IgD-negative memory B cell (primary cell): Measurements from ENCODE around the gene PCGF1. TPM values are rescaled to one million over a fixed set of nuclear protein-coding genes. Genes with fewer than 3 reads are reported as not detected.

ENCODE experiments used
- H3K27ac Mint-ChIP-seq, 3 donors: one replicate each; pipeline ENCODE4 v1.8.0; 2020 to 2022; ENCODE audit warnings: mild to moderate bottlenecking in 3 of 3, mixed read lengths in 3 of 3, moderate library complexity in 1 of 3
- H3K27me3 Mint-ChIP-seq: one replicate; pipeline ENCODE4 v1.8.0; 2021; ENCODE audit warnings: mixed read lengths
- H3K36me3 Mint-ChIP-seq: one replicate; pipeline ENCODE4 v1.8.0; 2020; ENCODE audit warnings: mild to moderate bottlenecking, mixed read lengths
- H3K4me1 Mint-ChIP-seq, 3 donors: one replicate each; pipeline ENCODE4 v1.8.0; 2020 to 2022; ENCODE audit warnings: mixed read lengths in 3 of 3, mild to moderate bottlenecking in 1 of 3
- H3K4me3 Mint-ChIP-seq, 4 donors: one replicate each; pipeline ENCODE4 v1.8.0; 2020 to 2022; ENCODE audit warnings: mild to moderate bottlenecking in 4 of 4, mixed read lengths in 4 of 4, moderate library complexity in 3 of 4
- H3K9me3 Mint-ChIP-seq, 3 donors: one replicate each; pipeline ENCODE4 v1.8.0; 2020 to 2021; ENCODE audit warnings: mixed read lengths in 3 of 3, mild to moderate bottlenecking in 1 of 3
- polyA plus RNA-seq: library from polyadenylated mRNA; unstranded; fragments of 300-500 nt; fragmentation: Illumina TruSeq; gene quantifications from one replicate; pipeline ENCODE4 v1.2.3, GENCODE V29; 2021

PCGF1 gene
- polyA plus RNA-seq, 1 donor from 2014 or later: 14.7 TPM

GRCh38 chr2:74529357-74530238, 22.1 kb upstream of the PCGF1 start, which contains the start of the genes AUP1 and HTRA2:
TSS of gene AUP1 (minus strand) at chr2:74529706. CDS start at chr2:74529629, 77 bp downstream.
TSS of gene HTRA2 (plus strand) at chr2:74529933. CDS start at chr2:74530007, 74 bp downstream.
- Mint-ChIP-seq H3K4me3 (peak within 1 kb of the TSS; percentile 87 to 97 (median 96)), H3K36me3 (peaks cover 7% of the 10 kb centered on the region), H3K4me1 (peaks cover 28 to 37% (median 37%) of the 10 kb centered on the region in 3 donors), H3K9me3 (no peaks in the 10 kb centered on the region), H3K27ac (peak within 1 kb of the TSS; percentile 81 to 99 (median 94)), H3K27me3 (no peaks in the 10 kb centered on the region)

GRCh38 chr2:74528600-74529356, 21.3 kb upstream of the PCGF1 start:
- no peaks in the 10 kb centered on the region for H3K27me3 Mint-ChIP-seq
- H3K36me3 Mint-ChIP-seq: peaks cover 7% of the 10 kb centered on the region
- H3K9me3 Mint-ChIP-seq: no peaks in the 10 kb centered on the region
- peaks cover 28 to 37% (median 37%) of the 10 kb centered on the region in 3 donors for H3K4me1 Mint-ChIP-seq
- H3K27ac Mint-ChIP-seq: peak overlapping the region; percentile 81 to 99 (median 94)
- H3K4me3 Mint-ChIP-seq: peak overlapping the region; percentile 87 to 97 (median 96)

GRCh38 chr2:74527741-74528140, 20.2 kb upstream of the PCGF1 start:
- H3K36me3 Mint-ChIP-seq: peaks cover 7% of the 10 kb centered on the region
- H3K27me3 Mint-ChIP-seq: no peaks in the 10 kb centered on the region
- peak overlapping the region; percentile 87 to 97 (median 96) for H3K4me3 Mint-ChIP-seq
- no peaks in the 10 kb centered on the region for H3K9me3 Mint-ChIP-seq
- H3K4me1 Mint-ChIP-seq: peaks cover 28 to 37% (median 37%) of the 10 kb centered on the region in 3 donors
- peak overlapping the region in 2 of 3 donors; percentile 47 to 81 for H3K27ac Mint-ChIP-seq

GRCh38 chr2:74526649-74527230, 19.2 kb upstream of the PCGF1 start:
- no peaks in the 10 kb centered on the region for H3K27me3 Mint-ChIP-seq
- H3K4me1 Mint-ChIP-seq: peaks cover 20 to 30% (median 29%) of the 10 kb centered on the region in 3 donors
- H3K4me3 Mint-ChIP-seq: peak overlapping the region in 3 of 4 donors; percentile 73 to 87 (median 80)
- H3K27ac Mint-ChIP-seq: peak overlapping the region; percentile 79 to 93 (median 92)
- no peaks in the 10 kb centered on the region for H3K9me3 Mint-ChIP-seq
- H3K36me3 Mint-ChIP-seq: peaks cover 7% of the 10 kb centered on the region

GRCh38 chr2:74525717-74526648, 18.5 kb upstream of the PCGF1 start, which contains the start of gene DQX1:
TSS of gene DQX1 (minus strand) at chr2:74526231. CDS start at chr2:74525729, 502 bp downstream.
- Mint-ChIP-seq H3K4me1 (peaks cover 15 to 24% (median 22%) of the 10 kb centered on the region in 3 donors), H3K27me3 (no peaks in the 10 kb centered on the region), H3K27ac (peak within 1 kb of the TSS; percentile 79 to 93 (median 92))

GRCh38 chr2:74524955-74525716, 17.6 kb upstream of the PCGF1 start:
- H3K4me3 Mint-ChIP-seq: peak overlapping the region in 1 of 4 donors; percentile 63
- no peaks in the 10 kb centered on the region for H3K27me3 Mint-ChIP-seq

More at GRCh38 chr2:74525717-74526648, 18.5 kb upstream of the PCGF1 start, which contains the start of gene DQX1:
- Mint-ChIP-seq H3K4me3 (peak within 1 kb of the TSS; percentile 19 to 87 (median 76)), H3K36me3 (peaks cover 7% of the 10 kb centered on the region), H3K9me3 (no peaks in the 10 kb centered on the region)

GRCh38 chr2:74524005-74524404, 16.5 kb upstream of the PCGF1 start:
- Mint-ChIP-seq H3K4me3 (no peak overlapping the region), H3K27ac (no peak overlapping the region), H3K36me3 (peaks cover 9% of the 10 kb centered on the region), H3K9me3 (no peaks in the 10 kb centered on the region), H3K4me1 (peaks cover 11 to 18% (median 15%) of the 10 kb centered on the region in 3 donors), H3K27me3 (peaks cover 5% of the 10 kb centered on the region)

More at GRCh38 chr2:74524955-74525716, 17.6 kb upstream of the PCGF1 start:
- Mint-ChIP-seq H3K36me3 (peaks cover 7% of the 10 kb centered on the region), H3K9me3 (no peaks in the 10 kb centered on the region), H3K4me1 (peaks cover 11 to 19% (median 18%) of the 10 kb centered on the region in 3 donors), H3K27ac (no peak overlapping the region)

- H3K27ac Mint-ChIP-seq: no peak overlapping the region
- H3K27me3 Mint-ChIP-seq: peaks cover 17% of the 10 kb centered on the region
- H3K9me3 Mint-ChIP-seq: no peaks in the 10 kb centered on the region
- no peak overlapping the region for H3K4me3 Mint-ChIP-seq
- H3K4me1 Mint-ChIP-seq: peaks cover 6 to 9% (median 7%) of the 10 kb centered on the region in 3 donors
- peaks cover 11% of the 10 kb centered on the region for H3K36me3 Mint-ChIP-seq
These were observed 15.0 kb upstream of the PCGF1 start for GRCh38 chr2:74522516-74522915.

GRCh38 chr2:74516650-74517049, 9.2 kb upstream of the PCGF1 start:
- H3K9me3 Mint-ChIP-seq: no peaks in the 10 kb centered on the region
- peaks cover 10 to 12% (median 11%) of the 10 kb centered on the region in 3 donors for H3K4me1 Mint-ChIP-seq
- H3K27me3 Mint-ChIP-seq: peaks cover 54% of the 10 kb centered on the region
- peaks cover 6% of the 10 kb centered on the region for H3K36me3 Mint-ChIP-seq
- peak overlapping the region; percentile 72 to 91 (median 81) for H3K4me3 Mint-ChIP-seq
- peak overlapping the region in 2 of 3 donors; percentile 63 to 94 for H3K27ac Mint-ChIP-seq

- Mint-ChIP-seq H3K4me3 (peak overlapping the region; percentile 72 to 91 (median 81)), H3K4me1 (peaks cover 10 to 12% (median 11%) of the 10 kb centered on the region in 3 donors), H3K36me3 (peaks cover 6% of the 10 kb centered on the region), H3K27me3 (peaks cover 57% of the 10 kb centered on the region), H3K27ac (peak overlapping the region in 2 of 3 donors; percentile 63 to 94), H3K9me3 (no peaks in the 10 kb centered on the region)
These were observed 8.6 kb upstream of the PCGF1 start for GRCh38 chr2:74515981-74516633.

GRCh38 chr2:74515271-74515980, 7.9 kb upstream of the PCGF1 start:
- Mint-ChIP-seq H3K27ac (no peak overlapping the region), H3K9me3 (no peaks in the 10 kb centered on the region), H3K36me3 (peaks cover 6% of the 10 kb centered on the region), H3K4me3 (peak overlapping the region; percentile 68 to 85 (median 78)), H3K4me1 (peaks cover 10 to 12% (median 12%) of the 10 kb centered on the region in 3 donors), H3K27me3 (peaks cover 57% of the 10 kb centered on the region)
